Endothelial cell of umbilical vein (primary cell): ENCODE measurements around the gene SLC25A17. TPM values are rescaled to one million over a fixed set of nuclear protein-coding genes. Genes with fewer than 3 reads are reported as not detected.

Source experiments
- BruUV-seq: library from RNA; stranded (reverse); fragments of 400-500 nt; replicated peaks from 2 replicates; lab custom pipeline; 2021; lab: Mats Ljungman, UMichigan
- CTCF ChIA-PET: fragments of 300-600, 350-600 bp; sonication (Branson Sonifier 250); formaldehyde crosslinking; loops from one replicate; lab custom pipeline; 2021; ENCODE audit warnings: antibody characterized with exemption, inconsistent platforms; lab: Charles Lee
- POLR2A ChIA-PET: fragments of 300-600, 350-600 bp; sonication (Branson Sonifier 250); formaldehyde crosslinking; loops from one replicate; lab custom pipeline; 2021; ENCODE audit warnings: antibody characterized with exemption, inconsistent platforms; lab: Charles Lee
- DNase-seq: peaks from one replicate; pipeline ENCODE4 v3.0.0-alpha.2; 2011; ENCODE audit warnings: low read depth, low spot score
- FAIRE-seq: peaks from 2 replicates; lab custom pipeline; 2011; peaks lifted over from hg19 to GRCh38; lab: Jason Lieb, UNC
- H2AFZ ChIP-seq: 2 replicates; pipeline ENCODE4 v1.6.0; 2012; ENCODE audit warnings: low read depth, low read length, control low read depth, inconsistent platforms
- H3K27ac ChIP-seq: 2 replicates; pipeline ENCODE4 v1.5.1; 2011; ENCODE audit warnings: low read depth, mild to moderate bottlenecking, control low read depth, low read length, moderate library complexity; ENCODE audit not compliant: insufficient read depth
- H3K27me3 ChIP-seq, 2 experiments: 2 replicates each; pipeline versions ENCODE4 v1.6.0 to v1.6.1; 2011; ENCODE audit warnings: low read length in 2 of 2, mixed read lengths in 1 of 2; ENCODE audit not compliant: control insufficient read depth in 2 of 2, insufficient read depth in 2 of 2
- H3K36me3 ChIP-seq, 2 experiments: 2 replicates in 1 of 2; 3 replicates in 1 of 2; pipeline ENCODE4 v1.5.1; 2011; ENCODE audit warnings: low read length in 2 of 2, mild to moderate bottlenecking in 1 of 2, moderate library complexity in 1 of 2; ENCODE audit not compliant: control insufficient read depth in 2 of 2, insufficient read depth in 2 of 2; ENCODE audit errors: extremely low read depth in 1 of 2
- H3K4me1 ChIP-seq: 3 replicates; pipeline ENCODE4 v1.5.1; 2011; ENCODE audit warnings: mild to moderate bottlenecking, low read length; ENCODE audit not compliant: control insufficient read depth, insufficient read depth; ENCODE audit errors: extremely low read depth
- H3K4me2 ChIP-seq: 2 replicates; pipeline ENCODE4 v1.6.1; 2011; ENCODE audit warnings: low read length, control low read depth, mixed read lengths; ENCODE audit not compliant: insufficient read depth
- H3K4me3 ChIP-seq, 3 experiments: fragments of 200-600 bp in 1 of 3; sonication (generic), shearing (Covaris generic) in 1 of 3; replicated peaks in 1 of 3; 2 replicates each; pipeline ENCODE4 v1.5.1; 2011 to 2016; ENCODE audit warnings: control low read depth in 3 of 3, low read length in 3 of 3, mild to moderate bottlenecking in 2 of 3, inconsistent platforms in 1 of 3, low read depth in 1 of 3, moderate library complexity in 1 of 3; ENCODE audit not compliant: insufficient read depth in 1 of 3
- H3K79me2 ChIP-seq: 2 replicates; pipeline ENCODE4 v1.6.0; 2012; ENCODE audit warnings: low read length, inconsistent platforms; ENCODE audit not compliant: control insufficient read depth, insufficient read depth
- H3K9ac ChIP-seq: replicated peaks from 2 replicates; pipeline ENCODE3; 2011; ENCODE audit warnings: low read length, control low read depth; ENCODE audit not compliant: insufficient read depth; ENCODE audit errors: extremely low read depth
- H3K9me1 ChIP-seq: replicated peaks from 3 replicates; pipeline ENCODE4 v1.6.0; 2011; ENCODE audit warnings: mild to moderate bottlenecking, low read length; ENCODE audit not compliant: control insufficient read depth, insufficient read depth; ENCODE audit errors: extremely low read depth
- H3K9me3 ChIP-seq: replicated peaks from 2 replicates; pipeline ENCODE4 v1.5.1; 2012; ENCODE audit warnings: low read length, inconsistent platforms; ENCODE audit not compliant: control insufficient read depth, insufficient read depth
- H4K20me1 ChIP-seq: replicated peaks from 2 replicates; pipeline ENCODE3; 2011; ENCODE audit warnings: mild to moderate bottlenecking, low read length; ENCODE audit not compliant: control insufficient read depth, insufficient read depth; ENCODE audit errors: extremely low read depth
- CTCF ChIP-seq, 2 donors: IDR thresholded peaks; 1 replicate in 1 of 2; 2 replicates in 1 of 2; pipeline ENCODE4 v1.5.1; 2011; ENCODE audit warnings: low read length in 2 of 2, mild to moderate bottlenecking in 2 of 2, moderate library complexity in 2 of 2, control low read depth in 1 of 2, inconsistent platforms in 1 of 2, low read depth in 1 of 2; ENCODE audit not compliant: insufficient read depth in 1 of 2; ENCODE audit errors: extremely low read depth in 1 of 2
- EZH2 ChIP-seq: IDR thresholded peaks from 2 replicates; pipeline ENCODE4 v1.6.1; 2012; ENCODE audit warnings: borderline replicate concordance, low read depth, mild to moderate bottlenecking, moderate library complexity, low read length, inconsistent platforms; ENCODE audit not compliant: severe bottlenecking
- FOS ChIP-seq: IDR thresholded peaks from 2 replicates; pipeline ENCODE4 v1.6.1; 2011; ENCODE audit warnings: mild to moderate bottlenecking, low read length, moderate library complexity, borderline replicate concordance; ENCODE audit not compliant: insufficient read depth
- GATA2 ChIP-seq: IDR thresholded peaks from 2 replicates; pipeline ENCODE4 v1.7.0; 2011; ENCODE audit warnings: low read depth, mild to moderate bottlenecking, moderate library complexity, mixed read lengths, low read length; ENCODE audit not compliant: insufficient read length, insufficient read depth
- JUN ChIP-seq: IDR thresholded peaks from 2 replicates; pipeline ENCODE4 v1.6.1; 2011; ENCODE audit warnings: borderline replicate concordance, low read depth; ENCODE audit not compliant: insufficient read length, insufficient read depth
- MAX ChIP-seq: IDR thresholded peaks from 2 replicates; pipeline ENCODE4 v1.6.1; 2011; ENCODE audit not compliant: insufficient read depth, insufficient read length
- MYC ChIP-seq: IDR thresholded peaks from one replicate; pipeline ENCODE4 v1.6.1; 2011; ENCODE audit warnings: mild to moderate bottlenecking, low read depth, low read length
- POLR2A ChIP-seq: IDR thresholded peaks from 2 replicates; pipeline ENCODE4 v1.6.1; 2012; ENCODE audit warnings: low read depth, mild to moderate bottlenecking, control low read depth, low read length
- POLR2AphosphoS5 ChIP-seq: IDR thresholded peaks from 2 replicates; pipeline ENCODE4 v1.6.1; 2012; ENCODE audit warnings: low read depth, mild to moderate bottlenecking, control low read depth, low read length, moderate library complexity; ENCODE audit not compliant: insufficient read depth
- dilution Hi-C: fragments of 300-500 bp; cut with MboI; formaldehyde crosslinking; loops from one replicate; pipeline ENCODE4 v1.15.0; 2019; ENCODE audit warnings: low sequenced_read_pairs; ENCODE audit not compliant: extremely low pct_ligation_motif_present
- intact Hi-C: fragments of 100-400 bp; cut with micrococcal nuclease; formaldehyde crosslinking; loops from one replicate; pipeline ENCODE4 v1.10.0; 2022
- polyA plus RNA-seq, 4 experiments: library from polyadenylated mRNA; depleted of rRNA in 3 of 4; stranded (reverse) in 3 of 4; unstranded in 1 of 4; fragments of >200 nt; gene quantifications; 2 replicates each; pipeline versions ENCODE4 v1.2.1 to v1.2.3, GENCODE V29; 2011 to 2012; ENCODE audit warnings: missing spikeins in 1 of 4
- total RNA-seq: library from RNA; stranded (reverse); gene quantifications from 2 replicates; pipeline ENCODE4 v1.2.3, GENCODE V29; 2021

The SLC25A17 gene
- total and polyA plus RNA-seq, 2 donors (not counting 3 experiments of a cell fraction or from before 2014, with no cell fraction given) = 12.2 to 25.8 TPM

GRCh38 chr22:40867109-40867508 lies 48.0 kb upstream of the SLC25A17 start:
- no peaks in the 10 kb centered on the region for H3K9me1 ChIP-seq
- H3K4me1 ChIP-seq = peaks cover 10% of the 10 kb centered on the region
- FAIRE-seq (no peak), DNase-seq (no peak)
- CTCF ChIA-PET = interaction anchor here (0.6 to 1.7 kb wide), 5 partner anchors 9 to 220 kb away, joined by 3 to 8 read pairs (median 4); no protein-coding TSS in a partner anchor
- H4K20me1 ChIP-seq = no peaks in the 10 kb centered on the region
- H3K27me3 ChIP-seq = no peaks in the 10 kb centered on the region
- H3K9me3 ChIP-seq = no peaks in the 10 kb centered on the region
- POLR2A ChIA-PET = interaction anchor here (1.8 kb wide), 1 partner anchor 10 kb away, joined by 4 read pairs; the partner anchor contains the start of genes ST13 and XPNPEP3
- no peak overlapping the region for H3K27ac ChIP-seq
- dilution Hi-C loops (no loop called here), intact Hi-C loops (no loop called here)
- no peak overlapping the region for H2AFZ ChIP-seq
- BruUV-seq = no TSS peak
- no peaks in the 10 kb centered on the region for H3K36me3 ChIP-seq
- H3K4me2 ChIP-seq = no peak overlapping the region
- no peak overlapping the region for H3K9ac ChIP-seq
- peaks cover 8% of the 10 kb centered on the region for H3K79me2 ChIP-seq
- no peak overlapping the region for H3K4me3 ChIP-seq
- TF ChIP-seq FOS = no peak
- TF ChIP-seq CTCF (IDR thresholded peaks at IDR 0.05; ENCODE audit: extremely low read depth in 1 of 2, insufficient read depth in 1 of 2, low read depth in 1 of 2, low read length in 2 of 2) = no peak
- no peak for TF ChIP-seq MYC
- no peak for TF ChIP-seq POLR2A
- no peak for TF ChIP-seq JUN
- no peak for TF ChIP-seq EZH2
- TF ChIP-seq POLR2AphosphoS5 = no peak
- TF ChIP-seq MAX = no peak
- TF ChIP-seq GATA2 = no peak
